A549 (cell line): ENCODE results near the gene LMO1. TPM values are rescaled to one million over a fixed set of nuclear protein-coding genes. Genes with fewer than 3 reads are reported as not detected.

Experiments
- ATAC-seq, 2 experiments: fragments of 200-7000 bp in 1 of 2; fragments of >200 bp in 1 of 2; cut with Nextera tagmentation in 1 of 2; cut with Tn5 transposase in 1 of 2; 3 replicates each; pipeline versions ENCODE4 v1.8.0 to v1.9.1; 2018 to 2020; ENCODE audit warnings: mild to moderate bottlenecking in 1 of 2, moderate library complexity in 1 of 2
- CTCF ChIA-PET: fragments of 300-600 bp; sonication (Branson Sonifier 250); formaldehyde crosslinking; extraction: SDS; loops from one replicate; lab custom pipeline; 2021; ENCODE audit warnings: antibody characterized with exemption, inconsistent platforms; lab: Yijun Ruan, JAX
- POLR2A ChIA-PET: fragments of 350-600 bp; formaldehyde crosslinking; extraction: SDS; loops from one replicate; lab custom pipeline; 2021; ENCODE audit warnings: antibody characterized with exemption, inconsistent platforms; lab: Yijun Ruan, JAX
- DNase-seq, 2 experiments: peaks; one replicate each; pipeline versions ENCODE4 v3.0.0 to v3.0.0-alpha.2; 2011 to 2016; ENCODE audit warnings: low read depth in 1 of 2, low spot score in 1 of 2
- FAIRE-seq: peaks from 2 replicates; lab custom pipeline; 2011; peaks lifted over from hg19 to GRCh38; lab: Jason Lieb, UNC
- H3K27ac ChIP-seq, 2 experiments: fragments of >200 bp; sonication (Bioruptor Twin); formaldehyde crosslinking; 3 replicates each; pipeline ENCODE4 v1.5.1; 2016 to 2017
- H3K4me1 ChIP-seq: fragments of >200 bp; sonication (Bioruptor Twin); formaldehyde crosslinking; 3 replicates; pipeline ENCODE4 v1.6.1; 2016
- H3K4me2 ChIP-seq: fragments of >200 bp; sonication (Bioruptor Twin); formaldehyde crosslinking; 3 replicates; pipeline ENCODE4 v1.6.1; 2016
- H3K4me3 ChIP-seq: fragments of >200 bp; sonication (Bioruptor Twin); formaldehyde crosslinking; 3 replicates; pipeline ENCODE4 v1.5.1; 2016
- H3K9me3 ChIP-seq: fragments of >200 bp; sonication (Bioruptor Twin); formaldehyde crosslinking; 3 replicates; pipeline ENCODE4 v1.6.1; 2016
- BCL3 ChIP-seq: fragments of >200 bp; sonication (Bioruptor Twin); formaldehyde crosslinking; IDR thresholded peaks from 3 replicates; pipeline ENCODE4 v1.6.1; 2016
- EHMT2 ChIP-seq: fragments of 200-600 bp; sonication (generic); IDR thresholded peaks from 2 replicates; pipeline ENCODE4 v1.6.1; 2016; ENCODE audit warnings: antibody characterized with exemption, low read depth, mild to moderate bottlenecking, moderate library complexity
- FOSB ChIP-seq: fragments of 250-450 bp; sonication (Bioruptor Pico); IDR thresholded peaks from 2 replicates; pipeline ENCODE4 v1.5.0; 2020; ENCODE audit warnings: mild to moderate bottlenecking, moderate library complexity
- FOSL2 ChIP-seq, 2 experiments: fragments of 450-650 bp in 1 of 2; fragments of >200 bp in 1 of 2; sonication (Bioruptor Twin) in 1 of 2; formaldehyde crosslinking; IDR thresholded peaks; 2 replicates each; pipeline versions ENCODE4 v1.5.0 to v1.6.1; 2016 to 2020; ENCODE audit warnings: mild to moderate bottlenecking in 1 of 2, moderate library complexity in 1 of 2
- FOXS1 ChIP-seq: fragments of 250-450 bp; sonication (Bioruptor Pico); IDR thresholded peaks from 2 replicates; pipeline ENCODE4 v1.5.0; 2020; ENCODE audit warnings: mild to moderate bottlenecking, moderate library complexity
- HDAC2 ChIP-seq: fragments of 200-600 bp; sonication (generic); IDR thresholded peaks from 2 replicates; pipeline ENCODE4 v1.6.1; 2016
- HOXA7 ChIP-seq: fragments of 250-450 bp; sonication (Bioruptor Pico); IDR thresholded peaks from 2 replicates; pipeline ENCODE4 v1.5.0; 2020; ENCODE audit warnings: mild to moderate bottlenecking, moderate library complexity
- JUN ChIP-seq, 2 experiments: fragments of >200 bp; sonication (Bioruptor Twin); formaldehyde crosslinking; IDR thresholded peaks; 2 replicates in 1 of 2; 3 replicates in 1 of 2; pipeline ENCODE4 v1.6.1; 2016 to 2017
- JUNB ChIP-seq: fragments of >200 bp; sonication (Bioruptor Twin); formaldehyde crosslinking; IDR thresholded peaks from 2 replicates; pipeline ENCODE4 v1.6.1; 2016
- MAFK ChIP-seq: fragments of 450-650 bp; IDR thresholded peaks from 2 replicates; pipeline ENCODE4 v1.6.1; 2014; ENCODE audit not compliant: partially characterized antibody
- NFE2L2 ChIP-seq: fragments of 150-350 bp; conservative IDR thresholded peaks from 2 replicates; pipeline ENCODE4 v1.6.1; 2014; ENCODE audit warnings: low read length
- NPAS2 ChIP-seq: fragments of 250-450 bp; sonication (Bioruptor Pico); IDR thresholded peaks from 2 replicates; pipeline ENCODE4 v1.8.0; 2022; ENCODE audit warnings: mild to moderate bottlenecking, moderate library complexity, borderline replicate concordance
- NR3C1 ChIP-seq: fragments of >200 bp; sonication (Bioruptor Twin); formaldehyde crosslinking; IDR thresholded peaks from 3 replicates; pipeline ENCODE4 v1.6.1; 2017
- RARB ChIP-seq: fragments of 250-450 bp; sonication (Bioruptor Pico); IDR thresholded peaks from 2 replicates; pipeline ENCODE4 v1.8.0; 2021; ENCODE audit warnings: mild to moderate bottlenecking, moderate library complexity
- RFX5 ChIP-seq: fragments of 450-650 bp; IDR thresholded peaks from 2 replicates; pipeline ENCODE4 v1.7.1; 2014; ENCODE audit warnings: antibody characterized with exemption, mild to moderate bottlenecking, moderate library complexity
- SREBF2 ChIP-seq: fragments of 450-650 bp; IDR thresholded peaks from 2 replicates; pipeline ENCODE4 v1.6.1; 2014; ENCODE audit warnings: mild to moderate bottlenecking, moderate library complexity
- TP53 ChIP-seq: fragments of 250-450 bp; sonication (Bioruptor Pico); IDR thresholded peaks from 2 replicates; pipeline ENCODE4 v1.5.0; 2021; ENCODE audit warnings: mild to moderate bottlenecking, moderate library complexity
- ZC3H11A ChIP-seq: fragments of 450-650 bp; IDR thresholded peaks from 2 replicates; pipeline ENCODE4 v1.6.1; 2014; ENCODE audit warnings: antibody characterized with exemption, mild to moderate bottlenecking
- WGBS: methylation state at CpG from one replicate; pipeline ENCODE4 v1.1.6; 2017; ENCODE audit errors: missing lambda C conversion rate; 5-methylcytosine and 5-hydroxymethylcytosine counted together
- polyA plus RNA-seq, 4 experiments: library from polyadenylated mRNA; depleted of rRNA in 3 of 4; stranded (reverse); fragments of >200 nt; fragmentation: RNase III in 1 of 4; extraction: RNeasy Plus Mini Kit Qiagen cat#74134 plus additional on column Dnase treatment in 1 of 4; gene quantifications; 2 replicates in 3 of 4; 3 replicates in 1 of 4; pipeline ENCODE4 v1.2.3, GENCODE V29; 2011 to 2017
- TF ChIP-seq, protein P1 (sequence below): IDR thresholded peaks from 2 replicates; pipeline ENCODE4 v1.6.1; 2012; ENCODE audit warnings: low read depth, borderline replicate concordance
- TF ChIP-seq, protein P2 (sequence below): IDR thresholded peaks from 2 replicates; pipeline ENCODE4 v1.6.1; 2012
- TF ChIP-seq, protein P3 (sequence below): fragments of 150-350 bp; IDR thresholded peaks from 2 replicates; pipeline ENCODE4 v1.6.1; 2014; ENCODE audit warnings: low read depth, mild to moderate bottlenecking, low read length
- TF ChIP-seq, protein P4 (sequence below): fragments of >200 bp; sonication (Bioruptor Twin); formaldehyde crosslinking; IDR thresholded peaks from 3 replicates; pipeline ENCODE4 v1.5.1; 2016

The LMO1 gene
- polyA plus RNA-seq, 2 of the 4 experiments (the other 2 are of a cell fraction): 0.18 to 2.7 TPM

DNA sequence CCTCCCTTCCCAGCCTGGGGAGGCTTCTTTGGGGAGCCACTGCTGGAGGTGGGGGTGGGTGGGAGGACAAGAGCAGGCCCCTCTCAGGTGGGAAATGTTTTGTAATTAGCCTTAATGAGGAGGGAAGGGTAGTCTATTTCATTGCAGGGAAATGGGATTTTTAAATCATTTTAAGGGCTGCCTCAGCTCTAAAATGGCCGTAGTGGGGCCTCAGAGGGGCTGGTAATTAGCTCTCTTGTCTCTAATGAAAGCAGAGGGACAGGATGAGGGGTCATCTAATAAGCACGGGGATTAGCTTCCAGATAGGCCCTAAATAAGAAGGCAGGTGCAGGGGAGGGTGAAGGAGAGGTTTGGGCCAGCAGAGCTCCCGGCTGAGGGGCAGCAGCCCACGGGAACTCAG is 46.5 kb downstream of the LMO1 start:
- Histone ChIP-seq H3K4me3 (no peak overlapping the region), H3K4me1 (no peaks in the 10 kb centered on the region), H3K9me3 (no peaks in the 10 kb centered on the region), H3K27ac (no peak overlapping the region), H3K4me2 (no peak overlapping the region)
- no peak for TF ChIP-seq EHMT2
- no peak for TF ChIP-seq TP53
- no peak for TF ChIP-seq BCL3
- TF ChIP-seq, protein P1, sequence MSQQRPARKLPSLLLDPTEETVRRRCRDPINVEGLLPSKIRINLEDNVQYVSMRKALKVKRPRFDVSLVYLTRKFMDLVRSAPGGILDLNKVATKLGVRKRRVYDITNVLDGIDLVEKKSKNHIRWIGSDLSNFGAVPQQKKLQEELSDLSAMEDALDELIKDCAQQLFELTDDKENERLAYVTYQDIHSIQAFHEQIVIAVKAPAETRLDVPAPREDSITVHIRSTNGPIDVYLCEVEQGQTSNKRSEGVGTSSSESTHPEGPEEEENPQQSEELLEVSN: no peak
- no peak for TF ChIP-seq RARB (CRISPR knock-in tag)
- TF ChIP-seq JUN (IDR thresholded peaks at IDR 0.05): no peak
- TF ChIP-seq NR3C1: no peak
- TF ChIP-seq MAFK: no peak
- TF ChIP-seq HOXA7 (CRISPR knock-in tag): no peak
- TF ChIP-seq NPAS2 (CRISPR knock-in tag): no peak
- TF ChIP-seq FOSB: no peak
- TF ChIP-seq FOSL2 (IDR thresholded peaks at IDR 0.05): no peak
- TF ChIP-seq FOSL2 (CRISPR knock-in tag; IDR thresholded peaks at IDR 0.05): no peak
- TF ChIP-seq, protein P2, sequence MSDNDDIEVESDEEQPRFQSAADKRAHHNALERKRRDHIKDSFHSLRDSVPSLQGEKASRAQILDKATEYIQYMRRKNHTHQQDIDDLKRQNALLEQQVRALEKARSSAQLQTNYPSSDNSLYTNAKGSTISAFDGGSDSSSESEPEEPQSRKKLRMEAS: no peak
- no peak for TF ChIP-seq NFE2L2
- TF ChIP-seq, protein P3, sequence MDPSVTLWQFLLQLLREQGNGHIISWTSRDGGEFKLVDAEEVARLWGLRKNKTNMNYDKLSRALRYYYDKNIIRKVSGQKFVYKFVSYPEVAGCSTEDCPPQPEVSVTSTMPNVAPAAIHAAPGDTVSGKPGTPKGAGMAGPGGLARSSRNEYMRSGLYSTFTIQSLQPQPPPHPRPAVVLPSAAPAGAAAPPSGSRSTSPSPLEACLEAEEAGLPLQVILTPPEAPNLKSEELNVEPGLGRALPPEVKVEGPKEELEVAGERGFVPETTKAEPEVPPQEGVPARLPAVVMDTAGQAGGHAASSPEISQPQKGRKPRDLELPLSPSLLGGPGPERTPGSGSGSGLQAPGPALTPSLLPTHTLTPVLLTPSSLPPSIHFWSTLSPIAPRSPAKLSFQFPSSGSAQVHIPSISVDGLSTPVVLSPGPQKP: no peak
- WGBS: 41% methylated on average over 4 of the region's 4 CpGs
- FAIRE-seq (no peak), ATAC-seq (no peak), DNase-seq (no peak)
- ChIA-PET CTCF (interaction anchor here (1.3 to 20.9 kb wide), 6 partner anchors 9 to 347 kb away, joined by 3 to 424 read pairs (median 41); partner anchors contain the start of gene LMO1), POLR2A (no interaction called here)

GRCh38 chr11:8213376-8213775 is 50.3 kb downstream of the LMO1 start:
- no peaks in the 10 kb centered on the region for H3K9me3 ChIP-seq
- no peak for FAIRE-seq
- ChIA-PET CTCF (interaction anchor here (1.5 kb wide), 1 partner anchor 354 kb away, joined by 4 read pairs; no protein-coding TSS in a partner anchor), POLR2A (no interaction called here)
- WGBS: 47% methylated on average over 4 of the region's 4 CpGs
- no peaks in the 10 kb centered on the region for H3K4me1 ChIP-seq
- ATAC-seq: no peak
- H3K4me2 ChIP-seq: no peak overlapping the region
- DNase-seq: no peak
- TF ChIP-seq, protein P2: no peak
- TF ChIP-seq FOXS1 (CRISPR knock-in tag) (no peak), RFX5 (no peak), ZC3H11A (no peak), SREBF2 (no peak), JUNB (no peak)
- no peak overlapping the region for H3K4me3 ChIP-seq
- H3K27ac ChIP-seq: no peak overlapping the region

DNA sequence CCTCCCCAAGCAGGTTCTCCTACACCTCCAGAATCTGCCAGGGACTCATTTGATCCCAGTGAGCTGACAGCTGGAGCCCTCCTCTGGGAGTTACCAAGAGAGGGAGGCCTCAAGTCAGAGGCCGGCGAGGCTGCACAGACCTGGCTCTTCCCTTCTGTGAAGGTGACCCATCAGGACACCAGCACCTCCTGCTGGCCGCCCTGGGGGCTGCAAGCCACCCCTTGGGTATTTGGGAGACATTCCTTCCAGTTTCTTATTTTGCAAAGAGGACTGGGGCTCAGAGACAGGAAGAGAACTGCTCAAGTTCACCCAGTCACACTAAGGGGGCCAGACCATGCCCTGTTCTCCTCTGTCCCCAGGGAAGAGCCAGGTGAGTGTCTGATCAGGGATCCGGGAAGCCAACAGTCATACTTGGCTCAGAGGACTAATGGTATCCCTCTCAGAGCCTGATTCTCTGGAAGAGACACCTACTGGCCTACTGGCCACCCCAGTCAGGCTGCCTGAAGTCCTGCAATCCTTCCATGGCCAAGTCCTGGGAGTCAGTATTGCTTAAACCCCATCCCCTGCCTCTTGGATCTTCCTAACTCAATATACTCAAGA is 54.4 kb downstream of the LMO1 start:
- H3K4me1 ChIP-seq: no peaks in the 10 kb centered on the region
- TF ChIP-seq RFX5: no peak
- no peak for TF ChIP-seq HDAC2
- TF ChIP-seq TP53: no peak
- no peak for TF ChIP-seq JUNB
- no peak for TF ChIP-seq HOXA7 (CRISPR knock-in tag)
- TF ChIP-seq, protein P4, sequence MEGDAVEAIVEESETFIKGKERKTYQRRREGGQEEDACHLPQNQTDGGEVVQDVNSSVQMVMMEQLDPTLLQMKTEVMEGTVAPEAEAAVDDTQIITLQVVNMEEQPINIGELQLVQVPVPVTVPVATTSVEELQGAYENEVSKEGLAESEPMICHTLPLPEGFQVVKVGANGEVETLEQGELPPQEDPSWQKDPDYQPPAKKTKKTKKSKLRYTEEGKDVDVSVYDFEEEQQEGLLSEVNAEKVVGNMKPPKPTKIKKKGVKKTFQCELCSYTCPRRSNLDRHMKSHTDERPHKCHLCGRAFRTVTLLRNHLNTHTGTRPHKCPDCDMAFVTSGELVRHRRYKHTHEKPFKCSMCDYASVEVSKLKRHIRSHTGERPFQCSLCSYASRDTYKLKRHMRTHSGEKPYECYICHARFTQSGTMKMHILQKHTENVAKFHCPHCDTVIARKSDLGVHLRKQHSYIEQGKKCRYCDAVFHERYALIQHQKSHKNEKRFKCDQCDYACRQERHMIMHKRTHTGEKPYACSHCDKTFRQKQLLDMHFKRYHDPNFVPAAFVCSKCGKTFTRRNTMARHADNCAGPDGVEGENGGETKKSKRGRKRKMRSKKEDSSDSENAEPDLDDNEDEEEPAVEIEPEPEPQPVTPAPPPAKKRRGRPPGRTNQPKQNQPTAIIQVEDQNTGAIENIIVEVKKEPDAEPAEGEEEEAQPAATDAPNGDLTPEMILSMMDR: peak; percentile 25; the same call in 2 of the 3 replicates
- DNase-seq: no peak
- H3K4me3 ChIP-seq: no peak overlapping the region
- no peaks in the 10 kb centered on the region for H3K9me3 ChIP-seq
- WGBS: 0% methylated on average over 1 of the region's 4 CpGs
- ATAC-seq: peak in 1 of 2 experiments; percentile 56; a peak in 3 of 6 replicates
- H3K4me2 ChIP-seq: no peak overlapping the region
- ChIA-PET CTCF (interaction anchor here (0.7 to 3.7 kb wide), 2 partner anchors 9 to 55 kb away, joined by 4 to 22 read pairs; no protein-coding TSS in a partner anchor), POLR2A (no interaction called here)
- no peak for FAIRE-seq
- no peak overlapping the region for H3K27ac ChIP-seq
